ENCODE results near the gene MRPL19.

MRPL19 gene

DNA sequence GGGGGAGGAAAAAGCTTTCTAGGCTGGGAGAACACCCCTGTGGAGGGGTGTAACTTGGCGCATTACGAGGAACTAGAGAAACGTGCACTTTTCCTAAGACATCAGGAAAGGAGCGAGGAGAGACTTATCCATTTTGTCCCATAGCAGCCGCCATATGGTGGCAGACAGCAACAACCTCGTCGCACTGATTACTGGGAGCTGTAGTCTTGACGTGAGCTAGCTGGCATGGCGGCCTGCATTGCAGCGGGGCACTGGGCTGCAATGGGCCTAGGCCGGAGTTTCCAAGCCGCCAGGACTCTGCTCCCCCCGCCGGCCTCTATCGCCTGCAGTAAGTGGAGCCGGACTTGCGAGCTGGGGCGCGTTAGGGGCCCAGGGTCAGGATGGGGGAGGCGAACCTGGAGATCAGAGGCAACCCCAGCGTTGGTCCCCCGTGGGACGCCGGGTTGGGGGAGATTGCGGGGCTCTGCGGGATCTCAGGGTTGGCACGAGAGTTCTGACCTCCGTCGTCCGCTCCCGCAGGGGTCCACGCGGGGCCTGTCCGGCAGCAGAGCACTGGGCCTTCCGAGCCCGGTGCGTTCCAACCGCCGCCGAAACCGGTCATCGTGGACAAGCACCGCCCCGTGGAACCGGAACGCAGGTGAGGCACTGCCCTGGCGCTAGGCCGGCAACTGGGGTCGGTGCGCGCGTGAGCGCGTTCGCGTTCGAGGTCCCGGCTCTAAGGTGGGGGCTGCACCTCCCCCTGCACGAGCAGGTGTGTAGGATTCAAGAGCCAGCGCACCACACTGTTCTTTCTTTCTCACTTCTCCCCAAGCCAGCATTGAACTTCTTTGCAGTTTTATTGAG lies at the start of gene MRPL19:
TSS of gene MRPL19 (plus strand) at position 201 of the 843 bp plus-strand sequence. CDS start at position 226, 25 bp downstream.
- Mint-ChIP-seq H3K4me1 (peaks cover 50% of the 10 kb centered on the region), H3K36me3 (peaks cover 3% of the 10 kb centered on the region)

DNA sequence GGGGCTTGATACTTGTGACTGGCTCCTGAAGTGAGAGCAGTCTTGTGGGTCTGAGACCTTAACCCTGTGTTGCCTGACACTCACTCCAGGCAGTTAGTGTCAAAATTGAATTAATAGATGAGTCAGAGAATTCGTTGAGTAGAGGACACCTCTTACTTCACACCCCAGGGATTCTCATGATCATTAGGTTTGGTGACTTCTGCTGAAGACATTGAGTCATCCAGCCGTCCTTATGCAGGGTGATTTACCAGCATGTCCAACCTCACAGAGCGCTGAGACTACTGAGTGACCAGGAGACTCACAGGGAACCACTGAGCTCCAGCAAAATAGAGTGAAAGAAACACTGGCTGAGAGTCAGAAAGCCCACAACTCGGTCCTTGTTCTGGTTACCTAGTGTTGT lies 49.8 kb upstream of the MRPL19 start:
- H3K4me1 Mint-ChIP-seq: no peaks in the 10 kb centered on the region
- H3K27me3 Mint-ChIP-seq: no peaks in the 10 kb centered on the region
- H3K36me3 Mint-ChIP-seq: no peaks in the 10 kb centered on the region
- H3K27ac Mint-ChIP-seq: no peak overlapping the region
- H3K9me3 Mint-ChIP-seq: no peaks in the 10 kb centered on the region
- H3K4me3 Mint-ChIP-seq: no peak overlapping the region

More for the DNA sequence above, at the start of gene MRPL19:
- Mint-ChIP-seq H3K4me3 (peak within 1 kb of the TSS; percentile 96), H3K9me3 (no peaks in the 10 kb centered on the region), H3K27ac (peak within 1 kb of the TSS; percentile 95), H3K27me3 (no peaks in the 10 kb centered on the region)

DNA sequence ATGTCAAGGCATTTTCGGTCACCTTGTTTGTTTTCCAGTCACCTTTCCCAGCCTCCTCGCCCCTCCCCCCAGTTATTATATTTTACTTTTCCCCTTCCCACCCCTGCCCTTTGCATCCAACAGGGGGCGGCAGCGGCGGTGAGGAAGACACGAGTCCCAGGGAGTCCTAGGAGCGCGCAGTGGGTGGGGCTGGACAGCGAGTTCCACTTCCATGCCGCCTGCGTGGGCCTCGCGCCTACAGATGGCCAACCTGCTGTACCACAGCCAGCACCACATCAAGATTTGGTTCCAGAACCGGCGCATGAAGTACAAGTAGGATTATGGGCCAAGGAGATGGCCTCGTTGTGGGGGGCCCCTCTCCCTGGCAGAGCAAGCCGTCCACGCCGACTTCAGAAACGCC lies 48.6 kb upstream of the MRPL19 start:
- Mint-ChIP-seq H3K4me3 (no peak overlapping the region), H3K27ac (no peak overlapping the region), H3K27me3 (no peaks in the 10 kb centered on the region), H3K4me1 (no peaks in the 10 kb centered on the region), H3K36me3 (no peaks in the 10 kb centered on the region), H3K9me3 (no peaks in the 10 kb centered on the region)

DNA sequence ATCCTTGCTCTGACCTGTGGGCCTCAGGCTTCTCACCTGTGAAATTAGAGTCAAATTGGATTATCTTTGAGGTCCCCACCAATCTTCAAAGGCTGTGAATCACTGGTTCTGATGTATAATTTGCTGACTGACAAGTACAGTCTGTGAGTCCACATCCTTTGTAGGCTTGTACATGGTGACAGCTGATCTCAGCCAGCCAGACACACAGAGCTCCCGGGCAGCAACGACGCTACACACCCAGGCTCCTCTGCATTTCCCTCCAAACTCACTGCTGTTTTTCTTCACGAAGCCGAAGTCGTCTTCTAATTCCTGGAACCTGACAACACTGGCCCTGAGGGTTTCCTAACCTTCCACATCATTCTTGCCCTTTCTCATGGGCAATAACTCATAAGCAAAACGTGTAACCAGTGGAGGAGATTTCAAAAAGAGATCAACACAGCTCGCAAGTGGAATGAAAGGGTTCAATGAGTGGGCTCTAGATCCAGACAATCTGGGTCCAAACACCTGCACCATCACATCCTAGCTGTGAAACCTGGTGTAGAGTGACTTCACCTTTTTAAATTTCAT lies 47.9 kb upstream of the MRPL19 start:
- no peaks in the 10 kb centered on the region for H3K36me3 Mint-ChIP-seq
- no peaks in the 10 kb centered on the region for H3K27me3 Mint-ChIP-seq
- no peak overlapping the region for H3K4me3 Mint-ChIP-seq
- no peaks in the 10 kb centered on the region for H3K4me1 Mint-ChIP-seq
- H3K9me3 Mint-ChIP-seq: no peaks in the 10 kb centered on the region
- H3K27ac Mint-ChIP-seq: no peak overlapping the region

DNA sequence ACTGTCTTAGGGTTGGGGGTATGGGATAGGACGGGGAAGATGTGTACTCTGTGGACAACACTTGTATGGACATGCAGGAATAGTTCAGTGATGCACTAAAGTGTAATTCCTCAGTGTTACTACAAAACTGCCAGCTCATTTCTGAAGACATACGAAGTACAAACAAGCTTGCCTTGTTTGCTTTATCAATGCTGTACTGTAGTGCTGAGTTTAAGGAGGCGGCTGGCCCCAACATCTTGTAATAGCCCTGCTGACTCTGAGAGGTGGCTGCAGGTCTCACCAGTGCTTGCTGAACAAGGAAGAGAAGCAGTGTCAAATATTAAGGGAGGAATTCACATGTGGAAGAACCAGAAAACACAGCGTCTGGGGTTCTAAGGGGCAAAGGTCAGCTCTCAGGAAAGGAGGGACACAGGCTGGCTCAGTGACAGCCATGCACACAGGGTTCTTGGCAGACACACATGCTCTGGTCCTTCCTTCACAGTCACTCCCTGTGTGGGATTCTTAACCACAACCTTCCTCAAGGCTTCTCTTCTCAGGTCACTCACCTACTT lies 46.0 kb upstream of the MRPL19 start:
- H3K27ac Mint-ChIP-seq: no peak overlapping the region
- no peaks in the 10 kb centered on the region for H3K4me1 Mint-ChIP-seq
- no peak overlapping the region for H3K4me3 Mint-ChIP-seq
- no peaks in the 10 kb centered on the region for H3K9me3 Mint-ChIP-seq
- H3K27me3 Mint-ChIP-seq: peaks cover 10% of the 10 kb centered on the region
- no peaks in the 10 kb centered on the region for H3K36me3 Mint-ChIP-seq

DNA sequence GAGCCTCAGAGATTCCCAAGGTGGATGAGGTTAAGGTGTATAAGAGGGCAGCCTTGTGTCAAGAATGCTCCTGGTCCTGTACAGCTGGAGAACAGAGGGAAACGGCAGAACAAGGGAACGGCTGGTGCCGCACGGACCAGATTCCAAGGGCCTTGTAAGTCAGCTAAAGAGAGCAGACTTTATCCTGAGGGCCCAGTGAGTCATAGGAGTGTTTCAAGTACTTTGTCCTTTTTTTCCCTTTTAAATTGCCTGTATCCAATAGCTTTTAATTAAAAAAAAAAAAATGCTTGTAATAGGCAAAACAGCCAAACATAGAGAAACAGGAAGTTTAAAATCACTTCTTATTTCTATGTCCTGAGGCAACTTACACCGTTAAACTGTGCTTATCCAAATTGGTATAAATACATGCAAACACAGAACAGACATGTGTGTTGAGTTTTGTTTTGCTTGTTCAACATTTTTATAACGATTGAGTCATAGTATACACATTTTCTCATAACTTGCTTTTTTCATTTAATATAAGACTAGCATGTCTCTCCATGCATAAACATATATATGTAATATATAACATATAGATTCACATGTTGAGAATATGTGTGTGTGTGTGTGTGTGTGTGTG lies 43.8 kb upstream of the MRPL19 start:
- Mint-ChIP-seq H3K9me3 (no peaks in the 10 kb centered on the region), H3K36me3 (no peaks in the 10 kb centered on the region), H3K4me3 (no peak overlapping the region), H3K27ac (no peak overlapping the region), H3K27me3 (peaks cover 20% of the 10 kb centered on the region), H3K4me1 (no peaks in the 10 kb centered on the region)

DNA sequence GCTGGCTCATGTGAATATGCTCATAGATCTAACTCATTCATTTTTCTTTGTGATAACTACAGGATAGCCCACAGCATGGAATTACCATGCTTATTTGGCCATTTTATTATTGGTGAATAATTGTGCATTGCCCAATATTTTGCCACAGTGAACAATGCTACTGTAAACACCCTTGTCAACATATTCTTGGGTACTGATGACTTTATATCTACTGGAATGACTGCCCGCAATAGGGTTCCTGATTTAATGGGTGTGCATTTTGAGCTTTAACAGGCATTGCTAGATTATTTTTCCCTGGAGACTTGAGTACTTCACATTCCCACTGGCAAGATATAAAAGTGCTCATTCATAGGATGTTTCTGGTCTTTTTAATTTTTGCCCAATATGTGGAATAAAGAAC lies 43.1 kb upstream of the MRPL19 start:
- Mint-ChIP-seq H3K4me3 (no peak overlapping the region), H3K36me3 (no peaks in the 10 kb centered on the region), H3K27me3 (peaks cover 20% of the 10 kb centered on the region), H3K9me3 (no peaks in the 10 kb centered on the region), H3K4me1 (no peaks in the 10 kb centered on the region), H3K27ac (no peak overlapping the region)

DNA sequence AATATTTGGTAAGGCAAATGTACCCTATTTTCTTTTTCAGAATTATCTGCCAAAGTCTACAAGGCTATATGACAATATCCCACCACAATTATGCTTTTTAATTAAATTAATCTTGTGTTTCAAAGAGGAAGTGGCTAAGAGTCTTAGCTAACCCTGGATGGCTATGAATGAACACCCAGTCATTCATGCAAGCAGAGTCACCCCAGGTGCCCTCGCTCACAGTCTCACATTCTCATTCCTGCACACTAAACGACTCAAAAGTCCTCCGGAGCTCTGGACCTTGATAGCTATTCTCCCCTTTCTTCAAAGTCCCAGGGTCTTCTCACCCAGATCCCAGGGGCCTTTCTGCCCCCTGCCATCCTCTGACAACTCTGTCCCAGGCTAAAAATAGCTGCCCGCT lies 42.1 kb upstream of the MRPL19 start:
- H3K4me1 Mint-ChIP-seq: no peaks in the 10 kb centered on the region
- no peaks in the 10 kb centered on the region for H3K36me3 Mint-ChIP-seq
- no peaks in the 10 kb centered on the region for H3K9me3 Mint-ChIP-seq
- H3K27me3 Mint-ChIP-seq: peaks cover 26% of the 10 kb centered on the region
- H3K27ac Mint-ChIP-seq: no peak overlapping the region
- no peak overlapping the region for H3K4me3 Mint-ChIP-seq

DNA sequence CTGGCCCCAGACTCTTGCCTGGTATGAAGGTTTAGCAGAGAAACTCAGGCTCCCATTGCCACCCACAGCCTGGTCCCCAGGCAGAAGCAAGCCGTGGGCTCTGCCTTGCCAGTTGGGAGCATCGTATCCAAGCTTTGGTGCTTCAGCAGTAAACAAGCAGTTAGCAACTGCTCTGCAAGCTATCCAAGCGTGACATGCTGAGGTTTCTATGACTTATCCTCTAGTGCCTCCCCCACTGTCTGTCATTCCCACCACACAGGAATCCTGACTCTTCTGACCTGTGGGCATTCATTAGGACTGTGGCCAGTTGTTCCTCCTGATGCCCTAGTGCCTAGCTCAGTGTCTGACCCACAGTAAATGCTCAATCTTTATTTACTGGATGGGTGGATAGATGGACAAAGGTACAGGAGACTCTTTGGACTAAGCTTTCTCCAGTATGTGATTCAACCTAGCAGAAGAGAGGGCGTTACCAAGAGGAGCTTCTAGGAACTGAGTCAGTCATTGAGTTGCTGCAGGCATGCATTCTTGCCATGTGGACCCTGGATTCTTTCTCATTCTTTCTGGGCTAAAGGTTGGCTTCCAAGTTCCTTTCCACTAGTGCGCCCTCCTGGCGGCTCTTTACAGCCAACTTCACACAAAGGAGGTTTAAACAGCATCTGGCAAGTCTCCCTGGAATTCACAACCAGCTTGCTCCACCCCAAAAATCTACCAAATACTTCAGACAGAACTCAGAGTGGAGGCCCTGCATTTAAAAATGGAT lies 40.6 kb upstream of the MRPL19 start:
- Mint-ChIP-seq H3K4me3 (no peak overlapping the region), H3K36me3 (no peaks in the 10 kb centered on the region), H3K4me1 (no peaks in the 10 kb centered on the region), H3K27ac (no peak overlapping the region), H3K9me3 (no peaks in the 10 kb centered on the region), H3K27me3 (peaks cover 32% of the 10 kb centered on the region)

DNA sequence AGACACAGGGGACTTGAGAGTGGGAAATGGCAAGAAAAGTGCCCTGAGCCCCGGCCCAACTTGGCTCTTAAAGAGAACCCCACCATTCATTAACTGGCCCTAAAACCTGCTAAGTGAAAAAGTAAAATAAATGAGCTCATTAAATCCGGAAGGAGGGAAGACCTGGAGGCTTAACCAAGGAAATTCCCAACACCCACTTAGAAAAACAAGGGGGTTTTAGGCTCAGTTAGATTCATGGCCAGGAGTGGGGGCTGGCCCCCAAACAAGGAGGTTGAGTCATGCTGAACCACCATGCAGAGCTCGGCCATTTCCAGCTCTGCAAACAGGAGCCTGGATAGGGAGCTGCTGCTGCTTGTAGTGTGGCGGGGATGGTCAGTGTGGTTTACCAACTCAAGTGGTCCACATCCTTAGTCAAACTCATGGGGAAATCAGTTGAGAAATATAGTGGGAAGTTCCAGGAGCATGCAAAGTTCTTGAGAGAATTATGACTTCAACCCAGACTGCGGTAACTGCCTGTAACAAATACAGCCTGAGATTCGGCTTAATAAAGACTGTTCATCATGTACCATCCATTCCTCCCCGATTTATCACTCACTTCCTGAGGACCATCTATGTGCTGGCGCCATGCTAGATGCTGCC lies 39.7 kb upstream of the MRPL19 start:
- Mint-ChIP-seq H3K27me3 (peaks cover 35% of the 10 kb centered on the region), H3K4me3 (no peak overlapping the region), H3K4me1 (no peaks in the 10 kb centered on the region), H3K27ac (no peak overlapping the region), H3K36me3 (no peaks in the 10 kb centered on the region), H3K9me3 (no peaks in the 10 kb centered on the region)

DNA sequence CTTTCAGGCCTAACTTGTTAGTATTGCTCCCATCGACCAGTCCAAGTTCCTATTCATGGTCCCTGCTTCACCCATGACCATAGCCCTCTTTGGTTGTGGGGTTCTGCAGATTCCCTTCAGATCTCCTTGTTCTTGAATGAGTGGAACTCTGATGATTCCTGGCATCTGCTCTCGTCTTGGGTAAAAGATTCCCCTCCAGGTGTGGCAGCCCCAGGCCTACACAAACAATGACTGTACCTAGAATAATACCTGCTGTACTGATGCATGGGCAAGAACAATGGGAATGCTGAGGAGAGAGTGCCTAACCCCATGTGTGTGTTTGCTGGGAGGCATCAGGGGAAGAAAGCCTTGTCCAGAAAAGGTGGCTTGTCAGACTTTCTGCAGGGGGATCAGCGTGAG lies 39.2 kb upstream of the MRPL19 start:
- no peaks in the 10 kb centered on the region for H3K36me3 Mint-ChIP-seq
- no peak overlapping the region for H3K4me3 Mint-ChIP-seq
- no peaks in the 10 kb centered on the region for H3K9me3 Mint-ChIP-seq
- H3K27me3 Mint-ChIP-seq: peaks cover 38% of the 10 kb centered on the region
- H3K27ac Mint-ChIP-seq: no peak overlapping the region
- no peaks in the 10 kb centered on the region for H3K4me1 Mint-ChIP-seq

DNA sequence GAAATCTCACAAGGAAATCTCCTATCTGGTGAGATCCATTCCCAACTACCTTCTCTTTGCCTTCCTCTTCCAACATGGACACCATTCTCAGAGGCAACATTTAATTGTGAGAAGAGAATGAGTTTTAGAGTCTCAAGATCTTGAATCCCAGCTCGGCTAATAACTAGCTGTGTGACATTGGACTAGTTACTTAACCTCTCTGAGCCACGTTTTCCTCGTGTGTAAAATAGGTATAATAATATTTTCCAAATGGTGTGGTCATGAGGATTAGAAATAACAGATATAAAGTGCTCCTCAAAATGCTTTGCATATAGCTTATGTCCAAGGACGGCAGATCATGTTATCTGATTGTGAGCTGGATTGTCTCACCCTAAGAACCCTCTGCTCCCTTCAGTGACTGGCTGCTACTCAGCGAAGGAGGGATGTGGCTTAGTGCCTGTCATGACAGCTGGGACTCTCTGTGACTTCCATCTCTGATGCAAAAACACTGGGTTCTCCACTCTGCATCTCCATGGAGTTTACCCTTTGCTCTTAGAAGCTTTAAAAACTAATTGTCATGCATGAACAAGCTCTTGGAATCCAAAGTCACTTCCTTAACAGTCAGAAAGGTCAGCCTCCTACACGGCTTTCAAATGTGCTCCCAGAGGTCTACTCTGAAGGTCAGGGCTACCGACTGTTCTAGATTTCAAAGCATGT lies 38.4 kb upstream of the MRPL19 start:
- H3K27ac Mint-ChIP-seq: no peak overlapping the region
- H3K4me1 Mint-ChIP-seq: no peaks in the 10 kb centered on the region
- H3K36me3 Mint-ChIP-seq: no peaks in the 10 kb centered on the region
- peaks cover 39% of the 10 kb centered on the region for H3K27me3 Mint-ChIP-seq
- H3K4me3 Mint-ChIP-seq: no peak overlapping the region
- H3K9me3 Mint-ChIP-seq: no peaks in the 10 kb centered on the region

DNA sequence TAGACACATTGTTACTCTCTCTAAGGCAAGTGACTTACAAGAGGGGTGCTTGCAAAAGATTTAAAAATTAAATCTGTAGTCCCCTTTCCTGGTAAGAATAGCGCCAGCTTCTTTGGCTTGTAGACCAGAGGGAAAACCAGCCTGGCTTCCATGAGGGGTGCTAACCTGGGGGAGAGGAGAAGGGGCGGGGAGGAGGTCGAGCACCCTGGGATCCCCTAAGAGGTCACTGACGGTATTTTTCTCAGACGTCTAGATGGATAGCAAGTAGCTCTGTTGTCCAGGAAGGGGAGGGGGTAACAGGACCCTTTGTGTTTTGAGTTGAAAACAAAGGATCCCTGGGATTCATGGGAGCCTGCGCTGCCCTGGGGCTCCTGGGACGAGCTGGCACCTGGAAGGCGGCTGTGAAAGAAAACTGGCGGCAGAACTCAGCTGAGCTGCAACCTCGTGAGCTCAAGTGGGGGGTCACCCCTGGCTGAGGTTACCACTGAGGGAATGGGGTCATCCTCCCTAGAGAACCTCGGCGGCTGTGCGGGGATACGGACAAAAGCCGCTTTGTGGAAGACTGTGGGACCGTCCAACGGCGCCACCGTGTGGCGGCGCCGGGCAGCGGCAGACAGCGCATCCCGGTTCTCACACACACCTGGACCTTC lies 37.8 kb upstream of the MRPL19 start:
- Mint-ChIP-seq H3K36me3 (no peaks in the 10 kb centered on the region), H3K27ac (no peak overlapping the region), H3K9me3 (no peaks in the 10 kb centered on the region), H3K4me3 (no peak overlapping the region), H3K4me1 (no peaks in the 10 kb centered on the region), H3K27me3 (peaks cover 39% of the 10 kb centered on the region)

DNA sequence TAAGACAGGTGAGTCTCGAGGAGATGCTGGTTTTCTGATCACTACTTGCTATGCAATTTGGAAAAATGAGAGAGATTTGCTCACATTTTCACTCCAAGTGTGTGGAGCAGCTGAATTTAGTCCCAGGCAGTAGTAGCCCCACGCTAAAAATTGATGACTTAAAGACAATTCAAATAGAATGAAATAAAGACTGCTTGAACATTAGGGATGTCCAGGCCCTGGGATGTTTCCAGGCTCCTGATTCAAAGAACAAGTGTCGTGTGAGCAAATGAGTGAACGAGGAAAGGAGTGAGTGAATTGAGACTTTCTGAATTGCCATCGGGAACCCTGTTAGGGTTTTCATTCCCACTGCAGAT lies 37.3 kb upstream of the MRPL19 start:
- Mint-ChIP-seq H3K27ac (no peak overlapping the region), H3K4me3 (no peak overlapping the region), H3K4me1 (no peaks in the 10 kb centered on the region), H3K9me3 (no peaks in the 10 kb centered on the region), H3K36me3 (no peaks in the 10 kb centered on the region), H3K27me3 (peaks cover 36% of the 10 kb centered on the region)

All from activated naive CD4-positive, alpha-beta T cell treated with anti-CD3 and anti-CD28 coated beads, Interleukin-2, amount 50 U/mL, for 24 hours (primary cell).